Activated CD4-positive, alpha-beta T cell treated with anti-CD3 and anti-CD28 coated beads, Interleukin-2, Interleukin-4, amounts not matched to agents 100 ng/mL and 50 ng/mL, durations not matched to agents 16 hours and 8 hours (primary cell): ENCODE results near the gene ENTPD7.
A peak's percentile ranks its signal among the peaks of the same experiment; 100 is the strongest.
"Not testable (repeated sequence)": the region's sequence is repeated elsewhere in the genome, so short reads cannot be mapped to it uniquely, and the experiment has no call there.

Source experiments
- DNase-seq: peaks from one replicate; pipeline ENCODE4 v3.0.0-alpha.2; 2020; ENCODE audit warnings: low spot score

ENTPD7 gene

GRCh38 chr10:99693933-99694583 is 34.7 kb downstream of the ENTPD7 start:
- DNase-seq: no peak

GRCh38 chr10:99695761-99696160 is 36.5 kb downstream of the ENTPD7 start:
- no peak for DNase-seq

- DNase-seq: no peak
These were observed 39.3 kb downstream of the ENTPD7 start for GRCh38 chr10:99698504-99699080.

- DNase-seq: no peak
These were observed 41.3 kb downstream of the ENTPD7 start for GRCh38 chr10:99700649-99701048.

- DNase-seq: no peak
These were observed 49.2 kb downstream of the ENTPD7 start for GRCh38 chr10:99708428-99709012.

- DNase-seq: peak; percentile 48
These were observed 50.3 kb downstream of the ENTPD7 start for GRCh38 chr10:99709480-99710229.

GRCh38 chr10:99711129-99711719 is 51.9 kb downstream of the ENTPD7 start:
- peak; percentile 38 for DNase-seq

- no peak for DNase-seq
These were observed 55.1 kb downstream of the ENTPD7 start for GRCh38 chr10:99714446-99714845.

GRCh38 chr10:99720387-99720786 is 61.1 kb downstream of the ENTPD7 start:
- no peak for DNase-seq

- no peak for DNase-seq
These were observed 70.7 kb downstream of the ENTPD7 start for GRCh38 chr10:99730026-99730425.

- no peak for DNase-seq
These were observed 72.2 kb downstream of the ENTPD7 start for GRCh38 chr10:99731306-99732032.

- peak; percentile 97 for DNase-seq
These were observed 72.9 kb downstream of the ENTPD7 start, which contains the start of the genes COX15 and CUTC for GRCh38 chr10:99732033-99732842. Gene COX15 (minus strand): TSS chr10:99732127. CDS start chr10:99732049, 78 bp downstream. Gene CUTC (plus strand): TSS chr10:99732234. CDS start chr10:99732349, 115 bp downstream.

- no peak for DNase-seq
These were observed 74.1 kb downstream of the ENTPD7 start for GRCh38 chr10:99733366-99733765.

- not testable (repeated sequence) for DNase-seq
These were observed 74.8 kb downstream of the ENTPD7 start for GRCh38 chr10:99734111-99734510.

- DNase-seq: no peak
These were observed 81.0 kb downstream of the ENTPD7 start for GRCh38 chr10:99740260-99740659.

- no peak for DNase-seq
These were observed 81.7 kb downstream of the ENTPD7 start for GRCh38 chr10:99740933-99741559.

- DNase-seq: no peak
These were observed 82.9 kb downstream of the ENTPD7 start for GRCh38 chr10:99742254-99742653.

- no peak for DNase-seq
These were observed 83.4 kb downstream of the ENTPD7 start for GRCh38 chr10:99742701-99743100.

GRCh38 chr10:99743841-99744240 is 84.5 kb downstream of the ENTPD7 start:
- DNase-seq: no peak

- DNase-seq: not testable (repeated sequence)
These were observed 86.9 kb downstream of the ENTPD7 start for GRCh38 chr10:99746166-99746565.
